Measurements from ENCODE around the gene ASMT.
"Not testable (repeated sequence)": the region's sequence is repeated elsewhere in the genome, so short reads cannot be mapped to it uniquely, and the experiment has no call there.

Gene ASMT

DNA sequence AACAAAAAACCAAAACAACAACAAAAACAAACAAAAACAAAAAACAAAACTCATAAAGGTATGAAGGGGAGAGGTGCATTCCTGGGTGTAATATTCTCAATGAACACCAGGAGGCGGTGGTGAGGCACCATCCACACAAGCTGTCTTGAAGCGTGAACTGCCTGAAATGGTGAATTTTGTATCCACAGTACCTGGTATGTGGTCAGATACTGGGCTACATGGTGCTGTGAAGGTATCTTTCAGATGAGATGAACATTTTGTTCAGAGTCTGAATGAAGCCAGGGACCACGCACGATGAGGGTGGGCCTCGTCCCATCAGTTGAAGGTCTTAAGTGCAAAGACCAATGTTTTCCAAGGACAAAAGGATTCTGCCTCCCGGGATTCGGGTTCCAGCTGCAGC is 58.5 kb downstream of the ASMT start:
- TF ChIP-seq CTCF (IDR thresholded peaks at IDR 0.05) = no peak
- Histone ChIP-seq H3K4me3 (no peak overlapping the region), H3K27ac (no peak overlapping the region)
- DNase-seq (ENCODE audit: low spot score) = no peak

GRCh38 chrX:1676866-1677265 is 62.0 kb downstream of the ASMT start:
- no peak for TF ChIP-seq CTCF (IDR thresholded peaks at IDR 0.05)
- DNase-seq (ENCODE audit: low spot score) = no peak
- Histone ChIP-seq H3K27ac (no peak overlapping the region), H3K4me3 (no peak overlapping the region)

- no peak overlapping the region for H3K4me3 ChIP-seq
- no peak for TF ChIP-seq CTCF (IDR thresholded peaks at IDR 0.05)
- DNase-seq (ENCODE audit: low spot score) = no peak
- H3K27ac ChIP-seq = no peak overlapping the region
Measured at GRCh38 chrX:1679238-1679637, 64.4 kb downstream of the ASMT start.

DNA sequence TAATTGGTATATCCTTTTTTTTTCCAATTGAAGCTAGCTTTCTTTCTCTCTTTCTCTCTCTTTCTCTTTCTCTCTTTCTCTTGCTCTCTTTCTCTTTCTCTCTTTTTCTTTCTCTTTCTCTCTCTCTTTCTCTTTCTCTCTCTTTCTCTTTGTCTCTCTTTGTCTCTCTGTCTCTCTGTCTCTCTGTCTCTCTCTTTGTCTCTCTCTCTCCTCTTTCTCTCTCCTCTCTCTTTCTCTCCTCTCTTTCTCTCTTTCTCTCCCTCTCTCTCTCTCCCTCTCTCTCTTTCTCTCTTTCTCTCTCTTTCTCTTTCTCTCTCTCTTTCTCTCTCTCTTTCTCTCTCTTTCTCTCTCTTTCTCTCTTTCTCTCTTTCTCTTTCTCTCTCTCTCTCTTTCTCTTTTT is 66.6 kb downstream of the ASMT start:
- DNase-seq (ENCODE audit: low spot score) = no peak
- TF ChIP-seq CTCF (IDR thresholded peaks at IDR 0.05) = no peak
- no peak overlapping the region for H3K27ac ChIP-seq
- H3K4me3 ChIP-seq = no peak overlapping the region

GRCh38 chrX:1681856-1682255 is 67.0 kb downstream of the ASMT start:
- not testable (repeated sequence) for DNase-seq (ENCODE audit: low spot score); H3K4me3 ChIP-seq; H3K27ac ChIP-seq

DNA sequence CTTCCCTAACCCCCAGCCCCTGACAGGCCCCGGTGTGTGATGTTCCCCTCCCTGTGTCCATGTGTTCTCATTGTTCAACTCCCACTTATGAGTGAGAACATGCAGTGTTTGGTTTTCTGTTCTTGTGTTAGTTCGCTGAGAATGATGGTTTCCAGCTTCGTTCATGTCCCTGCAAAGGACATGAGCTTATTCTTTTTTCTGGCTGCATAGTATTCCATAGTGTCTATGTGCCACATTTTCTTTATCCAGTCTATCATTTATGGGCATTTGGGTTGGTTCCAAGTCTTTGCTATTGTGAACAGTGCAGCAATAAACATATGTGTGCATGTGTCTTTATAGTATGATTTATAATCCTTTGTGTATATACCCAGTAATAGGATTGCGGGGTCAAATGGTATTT is 67.6 kb downstream of the ASMT start:
- H3K4me3 ChIP-seq; DNase-seq (ENCODE audit: low spot score); H3K27ac ChIP-seq: not testable (repeated sequence)

- H3K27ac ChIP-seq; DNase-seq (ENCODE audit: low spot score): not testable (repeated sequence)
Measured at GRCh38 chrX:1684883-1685282, 70.0 kb downstream of the ASMT start.

GRCh38 chrX:1685444-1685880 is 70.6 kb downstream of the ASMT start:
- H3K27ac ChIP-seq; H3K4me3 ChIP-seq; DNase-seq (ENCODE audit: low spot score): not testable (repeated sequence)

More at GRCh38 chrX:1684883-1685282, 70.0 kb downstream of the ASMT start:
- H3K4me3 ChIP-seq = not testable (repeated sequence)

- H3K27ac ChIP-seq = no peak overlapping the region
- no peak overlapping the region for H3K4me3 ChIP-seq
- TF ChIP-seq CTCF (IDR thresholded peaks at IDR 0.05) = no peak
- no peak for DNase-seq (ENCODE audit: low spot score)
Measured at GRCh38 chrX:1686642-1687041, 71.8 kb downstream of the ASMT start.
